SK-N-MC (cell line): ENCODE data around the gene MTG1.

Experiments
- DNase-seq: peaks from one replicate; pipeline ENCODE4 v3.0.0-alpha.2; 2011; ENCODE audit warnings: low read depth, low spot score
- H3K27ac ChIP-seq: fragments of 200-600 bp; sonication (generic); 2 replicates; pipeline ENCODE4 v1.5.1; 2016; ENCODE audit warnings: mixed run types
- H3K36me3 ChIP-seq: fragments of 200-600 bp; sonication (generic); 2 replicates; pipeline ENCODE4 v1.6.1; 2017; ENCODE audit warnings: antibody characterized with exemption, low read length, mixed read lengths; ENCODE audit not compliant: insufficient read depth
- H3K4me3 ChIP-seq: fragments of 200-600 bp; sonication (generic); 2 replicates; pipeline ENCODE4 v1.5.1; 2016
- H3K9ac ChIP-seq: fragments of 200-600 bp; sonication (generic); 2 replicates; pipeline ENCODE4 v1.8.0; 2017; ENCODE audit warnings: mixed run types, mixed read lengths; ENCODE audit not compliant: insufficient read length
- H3K9me3 ChIP-seq: fragments of 200-600 bp; sonication (generic); 2 replicates; pipeline ENCODE4 v1.6.1; 2017; ENCODE audit warnings: low read depth, mild to moderate bottlenecking, antibody characterized with exemption, low read length, moderate library complexity, mixed read lengths
- EZH2 ChIP-seq: fragments of 200-600 bp; sonication (generic); IDR thresholded peaks from one replicate; pipeline ENCODE4 v1.6.1; 2017; ENCODE audit warnings: antibody characterized with exemption
- FOXP2 ChIP-seq: optimal IDR thresholded peaks from 2 replicates; pipeline ENCODE3; 2011; ENCODE audit warnings: mild to moderate bottlenecking, moderate library complexity; ENCODE audit not compliant: insufficient read depth; ENCODE audit errors: extremely low read length, control extremely low read depth
- POLR2AphosphoS5 ChIP-seq: IDR thresholded peaks from 2 replicates; pipeline ENCODE4 v1.6.1; 2012; ENCODE audit warnings: mild to moderate bottlenecking, low read depth, low read length, borderline replicate concordance

The MTG1 gene

GRCh38 chr10:133444342-133445267 is 50.6 kb downstream of the MTG1 start:
- no peaks in the 10 kb centered on the region for H3K36me3 ChIP-seq
- no peak for DNase-seq
- no peaks in the 10 kb centered on the region for H3K9me3 ChIP-seq
- H3K27ac ChIP-seq = no peak overlapping the region
- TF ChIP-seq EZH2 = no peak
- no peak for TF ChIP-seq POLR2AphosphoS5
- no peak for TF ChIP-seq FOXP2
- H3K4me3 ChIP-seq = no peak overlapping the region
- no peak overlapping the region for H3K9ac ChIP-seq

- Histone ChIP-seq H3K9me3 (no peaks in the 10 kb centered on the region), H3K27ac (no peak overlapping the region), H3K9ac (no peak overlapping the region), H3K4me3 (no peak overlapping the region), H3K36me3 (no peaks in the 10 kb centered on the region)
- no peak for TF ChIP-seq POLR2AphosphoS5
- TF ChIP-seq FOXP2 = no peak
- TF ChIP-seq EZH2 = no peak
- no peak for DNase-seq
These were observed 51.3 kb downstream of the MTG1 start for GRCh38 chr10:133445268-133445732.

DNA sequence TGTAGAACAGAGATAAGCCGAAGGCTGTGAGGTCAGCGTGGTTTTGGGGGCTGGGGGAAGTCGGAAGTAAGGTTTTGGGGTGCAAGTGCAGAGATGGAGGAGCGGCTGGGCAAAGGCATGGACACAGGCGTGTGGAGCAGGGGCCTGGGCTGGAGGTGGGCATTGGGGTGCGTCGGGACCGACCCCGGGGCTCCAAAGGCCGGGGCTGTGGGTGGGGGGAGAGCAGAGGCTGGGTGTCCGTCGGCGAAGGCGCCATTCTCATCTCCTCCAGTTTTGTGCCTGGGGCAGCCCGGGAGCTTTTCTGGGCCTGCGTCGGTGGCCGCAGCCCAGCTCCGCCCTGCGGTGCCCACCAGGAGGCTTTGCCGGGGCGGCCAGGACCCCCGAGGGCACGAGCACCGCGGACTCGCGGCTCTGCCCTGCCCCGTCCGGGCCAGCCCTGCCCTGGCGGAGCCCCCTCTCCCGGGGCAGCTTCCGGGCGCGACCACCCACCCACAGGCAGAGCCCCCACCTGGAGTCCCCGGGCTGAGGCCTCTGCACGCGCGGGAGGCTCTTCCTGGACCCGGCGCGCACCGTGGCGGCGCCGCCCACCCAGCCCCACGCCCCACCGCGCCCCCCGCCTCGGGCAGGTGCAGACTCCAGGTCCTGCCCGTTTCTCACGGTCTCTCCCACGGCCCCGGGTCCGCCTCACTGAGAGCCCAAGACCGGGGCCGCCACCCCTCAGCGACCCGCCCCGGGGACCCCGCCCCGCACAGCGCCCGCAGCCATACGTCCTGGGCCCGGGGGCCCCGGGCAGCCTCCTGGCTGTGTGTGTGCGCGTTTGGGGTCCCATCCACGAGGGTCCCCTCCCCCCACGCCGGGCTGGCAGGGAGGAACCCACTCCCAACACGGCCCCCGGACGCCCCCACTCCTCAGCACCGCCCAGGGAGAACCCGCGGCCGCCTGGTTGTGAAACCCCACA is 52.1 kb downstream of the MTG1 start:
- Histone ChIP-seq H3K36me3 (no peaks in the 10 kb centered on the region), H3K9ac (no peak overlapping the region), H3K27ac (no peak overlapping the region), H3K4me3 (no peak overlapping the region), H3K9me3 (no peaks in the 10 kb centered on the region)
- DNase-seq = no peak
- TF ChIP-seq POLR2AphosphoS5 (no peak), EZH2 (no peak), FOXP2 (no peak)

DNA sequence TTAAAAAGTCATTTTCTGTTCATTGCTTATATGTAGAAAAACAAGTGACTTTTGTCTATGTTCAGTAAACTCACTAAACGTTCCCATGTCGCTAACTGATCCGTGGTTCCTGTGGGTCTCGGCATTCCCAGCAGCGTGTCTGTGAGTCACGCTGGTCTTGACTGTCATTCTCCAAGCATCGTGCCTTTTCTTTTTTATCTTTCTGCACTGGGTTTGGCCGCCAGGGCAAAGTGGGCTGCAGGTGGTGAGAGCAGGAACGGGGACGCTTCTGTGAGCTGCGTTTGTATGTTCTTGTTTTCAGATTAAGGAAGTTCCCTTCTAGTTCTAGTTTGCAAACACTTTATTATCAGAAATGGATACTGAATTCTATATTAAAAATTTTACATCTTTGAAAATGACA is 53.0 kb downstream of the MTG1 start:
- H3K9ac ChIP-seq = no peak overlapping the region
- H3K36me3 ChIP-seq = no peaks in the 10 kb centered on the region
- no peak overlapping the region for H3K27ac ChIP-seq
- H3K4me3 ChIP-seq = no peak overlapping the region
- no peak for DNase-seq
- TF ChIP-seq FOXP2 (no peak), EZH2 (no peak), POLR2AphosphoS5 (no peak)
- no peaks in the 10 kb centered on the region for H3K9me3 ChIP-seq

DNA sequence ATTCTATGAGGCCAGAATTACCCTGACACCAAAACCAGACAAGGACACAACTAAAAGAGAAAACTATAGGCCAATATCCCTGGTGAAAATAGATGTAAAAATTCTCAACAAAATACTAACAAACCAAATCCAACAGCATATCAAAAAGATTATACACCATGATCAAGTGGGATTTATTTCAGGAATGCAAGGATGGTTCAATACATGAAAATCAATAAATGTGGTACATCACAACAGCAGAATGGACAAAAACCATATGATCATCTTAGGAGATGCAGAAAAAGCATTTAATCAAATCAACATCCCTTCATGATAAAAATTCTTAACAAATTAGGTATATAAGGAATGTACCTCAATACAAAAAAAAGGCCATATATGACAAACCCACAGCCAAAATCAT is 54.2 kb downstream of the MTG1 start:
- Histone ChIP-seq H3K9me3 (no peaks in the 10 kb centered on the region), H3K27ac (no peak overlapping the region), H3K36me3 (no peaks in the 10 kb centered on the region), H3K4me3 (no peak overlapping the region), H3K9ac (no peak overlapping the region)
- no peak for TF ChIP-seq EZH2
- TF ChIP-seq POLR2AphosphoS5 = no peak
- TF ChIP-seq FOXP2 = no peak
- no peak for DNase-seq

GRCh38 chr10:133451346-133451745 is 57.4 kb downstream of the MTG1 start:
- Histone ChIP-seq H3K27ac (no peak overlapping the region), H3K9ac (no peak overlapping the region), H3K36me3 (no peaks in the 10 kb centered on the region), H3K9me3 (no peaks in the 10 kb centered on the region), H3K4me3 (no peak overlapping the region)
- DNase-seq = no peak
- no peak for TF ChIP-seq POLR2AphosphoS5
- no peak for TF ChIP-seq FOXP2
- no peak for TF ChIP-seq EZH2

- TF ChIP-seq POLR2AphosphoS5 (no peak), FOXP2 (no peak)
- Histone ChIP-seq H3K36me3 (no peaks in the 10 kb centered on the region), H3K27ac (no peak overlapping the region), H3K9ac (no peak overlapping the region), H3K4me3 (no peak overlapping the region), H3K9me3 (no peaks in the 10 kb centered on the region)
- DNase-seq = no peak
These were observed 58.5 kb downstream of the MTG1 start for GRCh38 chr10:133452453-133452852.

GRCh38 chr10:133453516-133454203 is 59.7 kb downstream of the MTG1 start, which contains the start of gene SCART1:
Gene SCART1, plus strand, starts transcription at chr10:133453945. Its CDS starts 53 bp downstream, at chr10:133453998.
- TF ChIP-seq POLR2AphosphoS5 = no peak
- TF ChIP-seq EZH2 = no peak
- no peak within 1 kb of the TSS for H3K4me3 ChIP-seq
- H3K36me3 ChIP-seq = no peaks in the 10 kb centered on the region
- no peak for DNase-seq
- no peaks in the 10 kb centered on the region for H3K9me3 ChIP-seq
- no peak within 1 kb of the TSS for H3K27ac ChIP-seq
- H3K9ac ChIP-seq = no peak within 1 kb of the TSS
